B cell (primary cell): ENCODE data around the gene DPP10.

ENCODE experiments used
- CTCF ChIP-seq: fragments of 200-600 bp; IDR thresholded peaks from one replicate; pipeline ENCODE4 v1.8.0; 2022; ENCODE audit warnings: antibody characterized with exemption, mild to moderate bottlenecking
- EZH2 ChIP-seq: IDR thresholded peaks from 2 replicates; pipeline ENCODE4 v1.6.1; 2012; ENCODE audit warnings: borderline replicate concordance, low read depth, mild to moderate bottlenecking, moderate library complexity, low read length; ENCODE audit not compliant: insufficient read depth, poor library complexity, severe bottlenecking

- TF ChIP-seq CTCF = no peak
- TF ChIP-seq EZH2 = no peak
Observed at GRCh38 chr2:114821055-114821454, 378.6 kb downstream of the DPP10 start.
